ENCODE data around the gene HLA-DRB1.

- TF ChIP-seq, protein P1, sequence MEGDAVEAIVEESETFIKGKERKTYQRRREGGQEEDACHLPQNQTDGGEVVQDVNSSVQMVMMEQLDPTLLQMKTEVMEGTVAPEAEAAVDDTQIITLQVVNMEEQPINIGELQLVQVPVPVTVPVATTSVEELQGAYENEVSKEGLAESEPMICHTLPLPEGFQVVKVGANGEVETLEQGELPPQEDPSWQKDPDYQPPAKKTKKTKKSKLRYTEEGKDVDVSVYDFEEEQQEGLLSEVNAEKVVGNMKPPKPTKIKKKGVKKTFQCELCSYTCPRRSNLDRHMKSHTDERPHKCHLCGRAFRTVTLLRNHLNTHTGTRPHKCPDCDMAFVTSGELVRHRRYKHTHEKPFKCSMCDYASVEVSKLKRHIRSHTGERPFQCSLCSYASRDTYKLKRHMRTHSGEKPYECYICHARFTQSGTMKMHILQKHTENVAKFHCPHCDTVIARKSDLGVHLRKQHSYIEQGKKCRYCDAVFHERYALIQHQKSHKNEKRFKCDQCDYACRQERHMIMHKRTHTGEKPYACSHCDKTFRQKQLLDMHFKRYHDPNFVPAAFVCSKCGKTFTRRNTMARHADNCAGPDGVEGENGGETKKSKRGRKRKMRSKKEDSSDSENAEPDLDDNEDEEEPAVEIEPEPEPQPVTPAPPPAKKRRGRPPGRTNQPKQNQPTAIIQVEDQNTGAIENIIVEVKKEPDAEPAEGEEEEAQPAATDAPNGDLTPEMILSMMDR (IDR thresholded peaks at IDR 0.05): no peak
- no peak for TF ChIP-seq POLR2A (IDR thresholded peaks at IDR 0.05)
Measured at GRCh38 chr6:32558426-32559057, 31.1 kb downstream of the HLA-DRB1 start.

All from Peyer's patch (tissue), 4 donors.